Measurements from ENCODE around the gene SMG6.

- no peak for TF ChIP-seq CTCF (IDR thresholded peaks at IDR 0.05)
- no peak for TF ChIP-seq POLR2A (IDR thresholded peaks at IDR 0.05)
Observed at GRCh38 chr17:2136241-2136640, 167.3 kb downstream of the SMG6 start.

All from uterus (tissue), 2 donors.